H9 (cell line): Measurements from ENCODE around the gene COL23A1. TPM values are rescaled to one million over a fixed set of nuclear protein-coding genes. Genes with fewer than 3 reads are reported as not detected.

ENCODE experiments used
- DNase-seq: peaks from one replicate; pipeline ENCODE4 v3.0.0-alpha.2; 2017
- H2AFZ ChIP-seq: one replicate; pipeline ENCODE4 v1.6.1; 2013; ENCODE audit warnings: mild to moderate bottlenecking, low read length, control low read depth, moderate library complexity
- H2AK5ac ChIP-seq: 2 replicates; pipeline ENCODE4 v1.6.1; 2013; ENCODE audit warnings: low read length, control low read depth, mixed read lengths; ENCODE audit not compliant: insufficient read length
- H2BK120ac ChIP-seq: one replicate; pipeline ENCODE4 v1.6.1; 2013; ENCODE audit warnings: low read depth, mild to moderate bottlenecking, low read length, control low read depth, inconsistent platforms; ENCODE audit not compliant: poor library complexity, severe bottlenecking
- H2BK12ac ChIP-seq: 2 replicates; pipeline ENCODE4 v1.6.1; 2013; ENCODE audit warnings: low read length, control low read depth, mixed read lengths, low read depth; ENCODE audit not compliant: insufficient read length
- H2BK15ac ChIP-seq: 2 replicates; pipeline ENCODE4 v1.6.1; 2013; ENCODE audit warnings: low read depth, low read length, control low read depth
- H2BK20ac ChIP-seq: one replicate; pipeline ENCODE4 v1.6.1; 2013; ENCODE audit warnings: low read depth, mild to moderate bottlenecking, low read length, control low read depth, inconsistent platforms; ENCODE audit not compliant: poor library complexity, severe bottlenecking
- H2BK5ac ChIP-seq: 2 replicates; pipeline ENCODE4 v1.6.1; 2013; ENCODE audit warnings: low read length, control low read depth, mixed read lengths; ENCODE audit not compliant: insufficient read length
- H3K14ac ChIP-seq: 2 replicates; pipeline ENCODE4 v1.6.1; 2013; ENCODE audit warnings: low read length, control low read depth; ENCODE audit not compliant: insufficient read depth
- H3K18ac ChIP-seq: 2 replicates; pipeline ENCODE4 v1.6.1; 2013; ENCODE audit warnings: low read depth, mild to moderate bottlenecking, mixed read lengths, low read length, control low read depth; ENCODE audit not compliant: insufficient read length
- H3K23ac ChIP-seq: 2 replicates; pipeline ENCODE4 v1.6.1; 2013; ENCODE audit warnings: low read length, control low read depth, mixed read lengths, low read depth; ENCODE audit not compliant: insufficient read length
- H3K23me2 ChIP-seq: 2 replicates; pipeline ENCODE4 v1.6.1; 2013; ENCODE audit warnings: low read depth, mild to moderate bottlenecking, mixed read lengths, low read length, control low read depth; ENCODE audit not compliant: insufficient read length, poor library complexity, severe bottlenecking
- H3K27ac ChIP-seq: 2 replicates; pipeline ENCODE4 v1.5.1; 2013; ENCODE audit warnings: low read length, control low read depth, mixed read lengths, low read depth; ENCODE audit not compliant: insufficient read length
- H3K27me3 ChIP-seq: 2 replicates; pipeline ENCODE4 v1.6.1; 2013; ENCODE audit warnings: low read length, control low read depth, inconsistent platforms; ENCODE audit not compliant: insufficient read depth
- H3K4ac ChIP-seq: 2 replicates; pipeline ENCODE4 v1.6.1; 2013; ENCODE audit warnings: low read depth, mild to moderate bottlenecking, control low read depth, inconsistent platforms, low read length, moderate library complexity
- H3K4me1 ChIP-seq: 2 replicates; pipeline ENCODE4 v1.6.1; 2013; ENCODE audit warnings: low read length, control low read depth, inconsistent platforms; ENCODE audit not compliant: insufficient read depth
- H3K4me2 ChIP-seq: 2 replicates; pipeline ENCODE4 v1.6.1; 2013; ENCODE audit warnings: low read length, control low read depth, mixed read lengths; ENCODE audit not compliant: insufficient read length, insufficient read depth
- H3K56ac ChIP-seq: 2 replicates; pipeline ENCODE4 v1.6.1; 2013; ENCODE audit warnings: low read depth, mild to moderate bottlenecking, mixed read lengths, low read length, control low read depth; ENCODE audit not compliant: insufficient read length
- H3K79me1 ChIP-seq: 2 replicates; pipeline ENCODE4 v1.6.1; 2013; ENCODE audit warnings: low read depth, mild to moderate bottlenecking, moderate library complexity, low read length, control low read depth, inconsistent platforms; ENCODE audit not compliant: insufficient read depth, poor library complexity, severe bottlenecking
- H3K79me2 ChIP-seq: 2 replicates; pipeline ENCODE4 v1.6.1; 2013; ENCODE audit warnings: low read length, control low read depth, inconsistent platforms; ENCODE audit not compliant: insufficient read depth
- H3K9ac ChIP-seq: 2 replicates; pipeline ENCODE4 v1.6.1; 2013; ENCODE audit warnings: low read length, control low read depth, mixed read lengths; ENCODE audit not compliant: insufficient read length; ENCODE audit errors: extremely low read depth
- H3K9me3 ChIP-seq: one replicate; pipeline ENCODE4 v1.6.1; 2013; ENCODE audit warnings: low read depth, low read length, inconsistent platforms; ENCODE audit not compliant: control insufficient read depth
- H3T11ph ChIP-seq: one replicate; pipeline ENCODE4 v1.6.1; 2013; ENCODE audit warnings: mild to moderate bottlenecking, low read length, control low read depth, inconsistent platforms
- H4K20me1 ChIP-seq: one replicate; pipeline ENCODE4 v1.6.1; 2013; ENCODE audit not compliant: control insufficient read depth, insufficient read length, insufficient read depth
- H4K5ac ChIP-seq: 2 replicates; pipeline ENCODE4 v1.6.1; 2013; ENCODE audit warnings: low read depth, mild to moderate bottlenecking, mixed read lengths, low read length, control low read depth; ENCODE audit not compliant: insufficient read length
- H4K8ac ChIP-seq: replicated peaks from 2 replicates; pipeline ENCODE4 v1.6.1; 2013; ENCODE audit warnings: low read length, control low read depth, mixed read lengths, low read depth; ENCODE audit not compliant: insufficient read length
- H4K91ac ChIP-seq: 2 replicates; pipeline ENCODE4 v1.6.1; 2013; ENCODE audit warnings: low read depth, mild to moderate bottlenecking, moderate library complexity, mixed read lengths, low read length, control low read depth; ENCODE audit not compliant: insufficient read length
- H3K27ac Mint-ChIP-seq, 3 experiments: 2 replicates in 2 of 3; 3 replicates in 1 of 3; pipeline ENCODE4 v1.8.0; 2020 to 2021; ENCODE audit warnings: mixed read lengths in 3 of 3, mild to moderate bottlenecking in 1 of 3, moderate library complexity in 1 of 3
- H3K27me3 Mint-ChIP-seq: 2 replicates; pipeline ENCODE4 v1.8.0; 2021; ENCODE audit warnings: low read depth, mild to moderate bottlenecking, moderate library complexity, mixed read lengths
- H3K36me3 Mint-ChIP-seq, 3 experiments: 2 replicates in 2 of 3; 3 replicates in 1 of 3; pipeline ENCODE4 v1.8.0; 2020 to 2021; ENCODE audit warnings: low read depth in 3 of 3, mixed read lengths in 3 of 3; ENCODE audit not compliant: insufficient read depth in 1 of 3
- H3K4me1 Mint-ChIP-seq, 2 experiments: 2 replicates each; pipeline ENCODE4 v1.8.0; 2020; ENCODE audit warnings: mixed read lengths in 2 of 2
- H3K4me3 Mint-ChIP-seq, 2 experiments: 2 replicates in 1 of 2; 3 replicates in 1 of 2; pipeline ENCODE4 v1.8.0; 2020 to 2021; ENCODE audit warnings: mild to moderate bottlenecking in 2 of 2, mixed read lengths in 2 of 2, moderate library complexity in 1 of 2
- H3K9me3 Mint-ChIP-seq, 2 experiments: 2 replicates in 1 of 2; 3 replicates in 1 of 2; pipeline ENCODE4 v1.8.0; 2020; ENCODE audit warnings: mild to moderate bottlenecking in 2 of 2, mixed read lengths in 2 of 2, moderate library complexity in 1 of 2
- CTCF ChIP-seq: fragments of 200-600 bp; sonication (generic); conservative IDR thresholded peaks from 3 replicates; pipeline ENCODE4 v1.8.0; 2021; ENCODE audit warnings: antibody characterized with exemption, mild to moderate bottlenecking
- WGBS: extraction: QIAGEN DNeasy Blood & Tissue Kit; methylation state at CpG from one replicate; pipeline ENCODE4 v1.1.7; 2013; ENCODE audit warnings: missing lambda C conversion rate, low lambda C conversion rate, mixed read lengths; ENCODE audit not compliant: insufficient read length; ENCODE audit errors: extremely low coverage; 5-methylcytosine and 5-hydroxymethylcytosine counted together
- total RNA-seq: library from RNA; stranded (reverse); gene quantifications from 2 replicates; pipeline ENCODE4 v1.2.1, GENCODE V29; 2021

Gene COL23A1
- total RNA-seq, 1 experiment from 2014 or later: 2.6 TPM

- no peaks in the 10 kb centered on the region for H3K4me1 ChIP-seq
- H3K4ac ChIP-seq: no peak overlapping the region
- no peak overlapping the region; a peak in 2 of 7 replicates for H3K27ac Mint-ChIP-seq
- H3K79me2 ChIP-seq: no peaks in the 10 kb centered on the region
- no peaks in the 10 kb centered on the region for H3K36me3 Mint-ChIP-seq
- H3K56ac ChIP-seq: no peak overlapping the region
- H3K27me3 Mint-ChIP-seq: 0 out of 2 replicates have a peak, but pooled peaks cover 1% of the 10 kb centered on the region
- H3K79me1 ChIP-seq: no peaks in the 10 kb centered on the region
- no peak overlapping the region for H2AK5ac ChIP-seq
- no peak overlapping the region for H2BK12ac ChIP-seq
- no peaks in the 10 kb centered on the region for H3K9me3 Mint-ChIP-seq
- H3K9me3 ChIP-seq: no peaks in the 10 kb centered on the region
- H3K27me3 ChIP-seq: no peaks in the 10 kb centered on the region
- H4K8ac ChIP-seq: no peak overlapping the region
- H3K4me2 ChIP-seq: no peak overlapping the region
- H2AFZ ChIP-seq: no peak overlapping the region
- no peaks in the 10 kb centered on the region for H3K23me2 ChIP-seq
- H3K23ac ChIP-seq: no peak overlapping the region
- no peak overlapping the region for H3K4me3 Mint-ChIP-seq
- no peak overlapping the region for H2BK15ac ChIP-seq
- H2BK120ac ChIP-seq: no peak overlapping the region
- H3K4me1 Mint-ChIP-seq: peaks cover 4 to 30% of the 10 kb centered on the region in 2 experiments
- H2BK5ac ChIP-seq: no peak overlapping the region
- no peak overlapping the region for H4K91ac ChIP-seq
- H3K9ac ChIP-seq: no peak overlapping the region
- H3K18ac ChIP-seq: no peak overlapping the region
- no peak overlapping the region for H2BK20ac ChIP-seq
- H4K5ac ChIP-seq: no peak overlapping the region
- H3K27ac ChIP-seq: no peak overlapping the region
- WGBS: no CpG with 5 or more reads among the region's 28 CpGs
- DNase-seq: no peak
- H4K20me1 ChIP-seq: no peaks in the 10 kb centered on the region
- H3T11ph ChIP-seq: no peak overlapping the region
- no peak for TF ChIP-seq CTCF
- H3K14ac ChIP-seq: no peak overlapping the region
Observed at GRCh38 chr5:178469011-178469974, 120.9 kb downstream of the COL23A1 start.
